GM12892 (cell line): ENCODE results near the gene AK9.

Source experiments
- POLR2A ChIP-seq: IDR thresholded peaks from 2 replicates; pipeline ENCODE4 v1.6.1; 2011; ENCODE audit warnings: low read depth, low read length, control low read depth
- POLR2AphosphoS5 ChIP-seq: IDR thresholded peaks from 2 replicates; pipeline ENCODE4 v1.6.1; 2011; ENCODE audit warnings: low read depth, low read length, control low read depth
- TAF1 ChIP-seq: IDR thresholded peaks from 2 replicates; pipeline ENCODE4 v1.6.1; 2011; ENCODE audit warnings: low read depth, mild to moderate bottlenecking, control low read depth, low read length, borderline replicate concordance

DNA sequence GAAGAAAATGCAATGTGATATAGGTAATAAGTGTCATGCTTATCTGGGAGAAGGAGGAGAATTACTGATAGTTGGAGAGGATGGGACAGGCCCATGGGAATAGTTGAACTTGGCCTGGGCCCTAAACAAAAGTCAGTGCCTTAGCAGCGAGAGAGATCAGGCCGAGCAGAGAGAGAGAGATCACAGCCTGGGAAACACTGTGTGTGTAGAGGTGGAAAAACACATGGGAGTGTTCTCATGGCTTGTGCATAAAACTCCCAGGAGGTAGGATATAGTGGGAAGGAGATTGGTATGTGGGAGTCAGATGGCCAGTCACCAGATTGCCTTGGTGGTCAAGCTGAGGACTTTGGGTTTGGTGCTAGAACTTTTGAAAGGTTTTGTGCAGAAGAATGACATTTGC is 47.7 kb upstream of the AK9 start:
- no peak for TF ChIP-seq POLR2A
- no peak for TF ChIP-seq POLR2AphosphoS5
- no peak for TF ChIP-seq TAF1
